Measurements from ENCODE around the gene PUM1.
A peak's percentile ranks its signal among the peaks of the same experiment; 100 is the strongest.

DNA sequence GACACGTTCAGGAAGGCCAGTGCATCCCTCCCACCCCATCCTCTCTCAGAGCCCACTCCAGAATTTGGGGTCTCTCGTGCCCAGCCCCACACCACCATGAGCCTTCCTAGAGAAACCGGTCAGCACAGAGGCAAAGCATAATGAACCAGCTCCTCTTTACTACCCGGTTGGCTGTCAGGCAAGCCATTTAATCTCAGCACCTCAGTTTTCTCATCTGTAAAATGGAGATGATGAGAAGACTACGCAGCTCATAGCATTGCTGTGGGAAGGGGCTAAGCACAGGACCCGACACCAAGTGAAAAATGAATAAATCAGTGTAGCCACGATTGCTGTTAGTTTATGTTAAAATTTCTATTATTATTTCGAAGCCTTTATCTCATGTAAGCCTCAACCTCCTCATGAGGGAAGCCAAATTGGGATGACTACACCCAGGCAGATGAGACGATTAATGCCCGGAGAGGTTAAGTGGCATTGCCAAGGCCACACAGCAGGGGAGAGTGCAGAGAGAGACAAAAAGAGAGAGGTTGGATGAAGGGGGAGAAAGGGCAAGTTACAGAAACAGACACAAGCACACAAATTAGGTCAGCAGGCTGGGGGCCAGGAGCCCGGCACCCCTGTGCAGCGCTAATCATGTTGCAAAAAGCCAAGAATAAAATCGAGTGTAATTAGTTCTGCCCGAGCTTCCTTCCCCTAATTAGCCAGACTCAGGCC lies 182.7 kb downstream of the PUM1 start:
- TF ChIP-seq, protein P1, sequence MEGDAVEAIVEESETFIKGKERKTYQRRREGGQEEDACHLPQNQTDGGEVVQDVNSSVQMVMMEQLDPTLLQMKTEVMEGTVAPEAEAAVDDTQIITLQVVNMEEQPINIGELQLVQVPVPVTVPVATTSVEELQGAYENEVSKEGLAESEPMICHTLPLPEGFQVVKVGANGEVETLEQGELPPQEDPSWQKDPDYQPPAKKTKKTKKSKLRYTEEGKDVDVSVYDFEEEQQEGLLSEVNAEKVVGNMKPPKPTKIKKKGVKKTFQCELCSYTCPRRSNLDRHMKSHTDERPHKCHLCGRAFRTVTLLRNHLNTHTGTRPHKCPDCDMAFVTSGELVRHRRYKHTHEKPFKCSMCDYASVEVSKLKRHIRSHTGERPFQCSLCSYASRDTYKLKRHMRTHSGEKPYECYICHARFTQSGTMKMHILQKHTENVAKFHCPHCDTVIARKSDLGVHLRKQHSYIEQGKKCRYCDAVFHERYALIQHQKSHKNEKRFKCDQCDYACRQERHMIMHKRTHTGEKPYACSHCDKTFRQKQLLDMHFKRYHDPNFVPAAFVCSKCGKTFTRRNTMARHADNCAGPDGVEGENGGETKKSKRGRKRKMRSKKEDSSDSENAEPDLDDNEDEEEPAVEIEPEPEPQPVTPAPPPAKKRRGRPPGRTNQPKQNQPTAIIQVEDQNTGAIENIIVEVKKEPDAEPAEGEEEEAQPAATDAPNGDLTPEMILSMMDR (IDR thresholded peaks at IDR 0.05), result peak in 4 of 6 experiments; percentile 19 to 53 (median 42)
- TF ChIP-seq POLR2A (IDR thresholded peaks at IDR 0.05), result peak in 1 of 2 donors; percentile 4

Measured in adrenal gland (tissue), 5 donors.